Measurements from ENCODE around the gene FAM185A.
"Not testable (repeated sequence)": the region's sequence is repeated elsewhere in the genome, so short reads cannot be mapped to it uniquely, and the experiment has no call there.

- TF ChIP-seq CTCF, POLR2AphosphoS5, POLR2A, EP300 (IDR thresholded peaks at IDR 0.05): not testable (repeated sequence)
Observed at GRCh38 chr7:102794567-102794966, 45.8 kb downstream of the FAM185A start.

All from stomach (tissue), 4 donors.